CD1c-positive myeloid dendritic cell (primary cell): ENCODE data around the gene ZNF33B.
"Not testable (repeated sequence)": the region's sequence is repeated elsewhere in the genome, so short reads cannot be mapped to it uniquely, and the experiment has no call there.

ENCODE experiments used
- DNase-seq: peaks from one replicate; pipeline ENCODE4 v3.0.0-alpha.2; 2016; ENCODE audit errors: extremely low spot score

The ZNF33B gene

GRCh38 chr10:42615419-42615818 is 23.0 kb downstream of the ZNF33B start:
- DNase-seq = no peak

- DNase-seq = no peak
These were observed 28.5 kb downstream of the ZNF33B start for GRCh38 chr10:42609872-42610271.

GRCh38 chr10:42598249-42598873 is 40.0 kb downstream of the ZNF33B start:
- no peak for DNase-seq

GRCh38 chr10:42596196-42596595 is 42.2 kb downstream of the ZNF33B start:
- DNase-seq = no peak

- peak; percentile 3 for DNase-seq
These were observed 44.1 kb downstream of the ZNF33B start for GRCh38 chr10:42594246-42594650.

- no peak for DNase-seq
These were observed 45.1 kb downstream of the ZNF33B start for GRCh38 chr10:42593284-42593683.

- no peak for DNase-seq
These were observed 54.5 kb downstream of the ZNF33B start for GRCh38 chr10:42583828-42584227.

GRCh38 chr10:42578019-42578418 is 60.4 kb downstream of the ZNF33B start:
- no peak for DNase-seq

- no peak for DNase-seq
These were observed 62.0 kb downstream of the ZNF33B start for GRCh38 chr10:42576338-42576737.

GRCh38 chr10:42574336-42574735 is 64.0 kb downstream of the ZNF33B start:
- DNase-seq = no peak

GRCh38 chr10:42556931-42557330 is 81.4 kb downstream of the ZNF33B start:
- DNase-seq = no peak

- not testable (repeated sequence) for DNase-seq
These were observed 84.8 kb downstream of the ZNF33B start for GRCh38 chr10:42553576-42553975.

GRCh38 chr10:42553064-42553407 is 85.3 kb downstream of the ZNF33B start:
- DNase-seq = no peak

GRCh38 chr10:42552188-42553063 is 85.9 kb downstream of the ZNF33B start:
- DNase-seq = peak; percentile 98

- DNase-seq = no peak
These were observed 86.7 kb downstream of the ZNF33B start for GRCh38 chr10:42551582-42552187.

GRCh38 chr10:42549851-42550250 is 88.5 kb downstream of the ZNF33B start:
- no peak for DNase-seq

GRCh38 chr10:42548254-42548653 is 90.1 kb downstream of the ZNF33B start:
- DNase-seq = no peak

- DNase-seq = no peak
These were observed 93.4 kb downstream of the ZNF33B start for GRCh38 chr10:42544945-42545344.

- no peak for DNase-seq
These were observed 94.5 kb downstream of the ZNF33B start for GRCh38 chr10:42543840-42544372.
